Brain microvascular endothelial cell (primary cell): ENCODE measurements around the gene DVL3.

ENCODE experiments used
- DNase-seq: peaks from one replicate; pipeline ENCODE4 v3.0.0-alpha.2; 2020
- H3K27ac ChIP-seq: fragments of 250-450 bp; sonication (Bioruptor Pico); 2 replicates; pipeline ENCODE4 v1.5.1; 2020; ENCODE audit warnings: mild to moderate bottlenecking, moderate library complexity
- H3K27me3 ChIP-seq: fragments of 250-450 bp; sonication (Bioruptor Pico); replicated peaks from 2 replicates; pipeline ENCODE4 v1.5.1; 2020; ENCODE audit warnings: mild to moderate bottlenecking
- H3K36me3 ChIP-seq: fragments of 250-450 bp; sonication (Bioruptor Pico); replicated peaks from 2 replicates; pipeline ENCODE4 v1.5.1; 2020; ENCODE audit warnings: mild to moderate bottlenecking
- H3K4me3 ChIP-seq: 2 replicates; pipeline ENCODE4 v1.5.1; 2011; ENCODE audit warnings: low read depth, mild to moderate bottlenecking, control low read depth, low read length, moderate library complexity
- CTCF ChIP-seq: IDR thresholded peaks from 2 replicates; pipeline ENCODE4 v1.5.1; 2011; ENCODE audit warnings: low read depth, mild to moderate bottlenecking, moderate library complexity, low read length, control low read depth, inconsistent platforms; ENCODE audit errors: missing control alignments
- in situ Hi-C: cut with HindIII; loops from 2 replicates; pipeline ENCODE4 v1.10.0; 2017; ENCODE audit warnings: low sequenced_read_pairs, low pct_ligation_motif_present

Gene DVL3

GRCh38 chr3:184129012-184129411 lies 26.2 kb upstream of the DVL3 start:
- DNase-seq = peak; percentile 54

DNA sequence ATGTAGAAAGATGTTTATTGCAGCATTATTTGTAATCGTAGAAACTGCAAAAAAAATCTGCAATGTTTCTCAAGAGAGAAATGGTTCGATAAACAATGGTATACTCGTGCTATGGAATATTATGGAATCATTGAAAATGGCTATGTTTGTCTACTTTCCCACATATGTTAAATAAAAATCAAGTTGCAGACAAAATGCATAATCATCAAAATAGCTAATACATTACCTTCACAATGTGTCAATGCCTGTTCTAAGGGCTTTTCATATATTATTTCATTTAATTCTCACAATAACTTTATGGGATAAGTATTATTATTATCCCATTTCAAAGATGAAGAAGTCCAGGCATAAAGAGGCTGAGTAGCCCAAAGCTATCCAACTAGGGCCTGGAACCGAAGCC lies 22.2 kb upstream of the DVL3 start:
- no peaks in the 10 kb centered on the region for H3K36me3 ChIP-seq
- no peak for TF ChIP-seq CTCF
- no peaks in the 10 kb centered on the region for H3K27me3 ChIP-seq
- in situ Hi-C loops = no loop called here
- H3K4me3 ChIP-seq = no peak overlapping the region
- H3K27ac ChIP-seq = no peak overlapping the region
- DNase-seq = no peak

More at GRCh38 chr3:184129012-184129411, 26.2 kb upstream of the DVL3 start:
- peak; percentile 69 for TF ChIP-seq CTCF
- in situ Hi-C loops = no loop called here
- Histone ChIP-seq H3K27ac (no peak overlapping the region), H3K4me3 (no peak overlapping the region), H3K36me3 (no peaks in the 10 kb centered on the region), H3K27me3 (no peaks in the 10 kb centered on the region)

GRCh38 chr3:184133840-184134745 lies 21.1 kb upstream of the DVL3 start:
- TF ChIP-seq CTCF = no peak
- Histone ChIP-seq H3K27me3 (no peaks in the 10 kb centered on the region), H3K4me3 (peak overlapping the region; percentile 96), H3K36me3 (peaks cover 3% of the 10 kb centered on the region), H3K27ac (peak overlapping the region; percentile 79)
- DNase-seq = peak; percentile 73
- in situ Hi-C loops = no loop called here

GRCh38 chr3:184134746-184135148 lies 20.4 kb upstream of the DVL3 start:
- no peak for TF ChIP-seq CTCF
- H3K27me3 ChIP-seq = no peaks in the 10 kb centered on the region
- in situ Hi-C loops = no loop called here
- peaks cover 3% of the 10 kb centered on the region for H3K36me3 ChIP-seq
- peak overlapping the region; percentile 96 for H3K4me3 ChIP-seq
- peak overlapping the region; percentile 79 for H3K27ac ChIP-seq
- DNase-seq = no peak

DNA sequence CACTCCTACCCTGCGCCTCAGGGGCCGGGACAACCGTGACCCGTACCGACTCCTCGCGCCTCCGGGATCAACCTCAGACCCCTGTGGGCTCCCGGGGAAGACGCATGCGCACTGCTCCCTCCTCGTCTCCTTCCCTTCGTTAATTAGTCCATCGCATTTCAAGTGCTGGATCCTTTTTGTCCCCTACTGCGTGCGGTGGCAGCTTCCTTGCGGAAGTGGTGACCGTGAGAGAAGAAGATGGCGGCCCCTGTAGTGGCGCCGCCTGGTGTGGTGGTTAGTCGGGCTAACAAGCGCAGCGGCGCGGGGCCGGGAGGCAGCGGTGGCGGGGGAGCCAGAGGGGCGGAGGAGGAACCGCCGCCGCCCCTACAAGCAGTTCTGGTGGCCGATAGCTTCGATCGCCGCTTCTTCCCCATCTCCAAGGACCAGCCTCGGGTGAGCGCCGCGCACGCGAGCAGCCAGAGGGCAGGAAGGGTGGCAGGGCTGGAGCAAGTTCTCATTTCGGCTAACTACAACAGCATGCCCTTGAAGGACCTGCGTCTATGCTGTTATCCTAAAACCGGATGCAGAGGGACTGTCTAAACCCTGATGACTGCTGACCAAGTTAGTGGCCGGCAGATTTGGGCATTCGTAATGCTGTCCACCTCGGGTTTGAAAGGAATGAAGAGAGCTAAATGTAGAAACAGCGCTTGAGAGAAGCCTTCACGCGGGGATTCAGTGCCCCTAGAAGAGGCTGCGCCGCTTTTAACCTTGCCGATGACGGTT lies 19.8 kb upstream of the DVL3 start, which contains the start of gene EIF2B5:
Gene EIF2B5, plus strand, starts transcription at position 210 of the 762 bp plus-strand sequence. Its CDS starts 28 bp downstream, at position 238.
- peak; percentile 50 for TF ChIP-seq CTCF
- Histone ChIP-seq H3K4me3 (peak within 1 kb of the TSS; percentile 96), H3K27ac (peak within 1 kb of the TSS; percentile 79), H3K36me3 (peaks cover 8% of the 10 kb centered on the region), H3K27me3 (no peaks in the 10 kb centered on the region)
- in situ Hi-C loops = no loop called here
- peak; percentile 85 for DNase-seq
